ENCODE data around the gene HDAC8.

The HDAC8 gene

GRCh38 chrX:72572248-72573157 lies at the start of gene HDAC8:
TSS of gene HDAC8 (minus strand) at chrX:72572843. CDS start at chrX:72572761, 82 bp downstream.
- Histone ChIP-seq H3K4me3 (ENCODE audit: low read depth, low read length) (peak within 1 kb of the TSS; percentile 59), H3K9me3 (ENCODE audit: severe bottlenecking) (no peaks in the 10 kb centered on the region), H3K27ac (peak within 1 kb of the TSS; percentile 88), H3K36me3 (peaks cover 6% of the 10 kb centered on the region), H3K27me3 (ENCODE audit: insufficient read depth, low read depth, severe bottlenecking) (peaks cover 11% of the 10 kb centered on the region)
- TF ChIP-seq CTCF (IDR thresholded peaks at IDR 0.05; ENCODE audit: low read depth, low read length), result no peak
- peak; percentile 67 for DNase-seq

GRCh38 chrX:72621625-72622485 lies 49.2 kb upstream of the HDAC8 start:
- H3K4me3 ChIP-seq (ENCODE audit: low read depth, low read length), result no peak overlapping the region
- H3K27ac ChIP-seq, result no peak overlapping the region
- H3K9me3 ChIP-seq (ENCODE audit: severe bottlenecking), result no peaks in the 10 kb centered on the region
- TF ChIP-seq CTCF (IDR thresholded peaks at IDR 0.05; ENCODE audit: low read depth, low read length), result no peak
- DNase-seq, result no peak
- H3K27me3 ChIP-seq (ENCODE audit: insufficient read depth, low read depth, severe bottlenecking), result peaks cover 4% of the 10 kb centered on the region
- H3K36me3 ChIP-seq, result no peaks in the 10 kb centered on the region

GRCh38 chrX:72621163-72621562 lies 48.5 kb upstream of the HDAC8 start:
- no peak for TF ChIP-seq CTCF (IDR thresholded peaks at IDR 0.05; ENCODE audit: low read depth, low read length)
- Histone ChIP-seq H3K9me3 (ENCODE audit: severe bottlenecking) (no peaks in the 10 kb centered on the region), H3K27me3 (ENCODE audit: insufficient read depth, low read depth, severe bottlenecking) (peaks cover 4% of the 10 kb centered on the region), H3K4me3 (ENCODE audit: low read depth, low read length) (no peak overlapping the region), H3K36me3 (no peaks in the 10 kb centered on the region), H3K27ac (no peak overlapping the region)
- no peak for DNase-seq

- Histone ChIP-seq H3K4me3 (ENCODE audit: low read depth, low read length) (no peak overlapping the region), H3K9me3 (ENCODE audit: severe bottlenecking) (no peaks in the 10 kb centered on the region), H3K36me3 (no peaks in the 10 kb centered on the region), H3K27me3 (ENCODE audit: insufficient read depth, low read depth, severe bottlenecking) (peaks cover 4% of the 10 kb centered on the region), H3K27ac (no peak overlapping the region)
- no peak for DNase-seq
- no peak for TF ChIP-seq CTCF (IDR thresholded peaks at IDR 0.05; ENCODE audit: low read depth, low read length)
Measured at GRCh38 chrX:72620550-72621145, 48.0 kb upstream of the HDAC8 start.

- no peaks in the 10 kb centered on the region for H3K27me3 ChIP-seq (ENCODE audit: insufficient read depth, low read depth, severe bottlenecking)
- H3K27ac ChIP-seq, result no peak overlapping the region
- no peak overlapping the region for H3K4me3 ChIP-seq (ENCODE audit: low read depth, low read length)
- no peaks in the 10 kb centered on the region; the same call in 1 of the 2 replicates for H3K36me3 ChIP-seq
- no peak for DNase-seq
- peak; percentile 13; the same call in 1 of the 2 replicates for TF ChIP-seq CTCF (IDR thresholded peaks at IDR 0.05; ENCODE audit: low read depth, low read length)
- no peaks in the 10 kb centered on the region for H3K9me3 ChIP-seq (ENCODE audit: severe bottlenecking)
Measured at GRCh38 chrX:72609313-72609712, 36.7 kb upstream of the HDAC8 start.

All from WERI-Rb-1 (cell line).